Caco-2 (cell line): ENCODE results near the gene RANBP3. TPM values are rescaled to one million over a fixed set of nuclear protein-coding genes. Genes with fewer than 3 reads are reported as not detected.
"Not testable (repeated sequence)": the region's sequence is repeated elsewhere in the genome, so short reads cannot be mapped to it uniquely, and the experiment has no call there.

ENCODE experiments used
- BruUV-seq: library from RNA; stranded (reverse); fragments of 400-500 nt; replicated peaks from 2 replicates; lab custom pipeline; 2021; lab: Mats Ljungman, UMichigan
- CTCF ChIA-PET: fragments of 300-600 bp; sonication (Branson Sonifier 250); formaldehyde crosslinking; loops from one replicate; lab custom pipeline; 2022; ENCODE audit warnings: antibody characterized with exemption; lab: Charles Lee
- POLR2A ChIA-PET: fragments of 300-600 bp; sonication (Branson Sonifier 250); formaldehyde crosslinking; loops from one replicate; lab custom pipeline; 2022; ENCODE audit warnings: antibody characterized with exemption; lab: Charles Lee
- DNase-seq, 2 experiments: peaks; one replicate each; pipeline versions ENCODE4 v3.0.0 to v3.0.0-alpha.2; 2020 to 2022
- H3K27me3 ChIP-seq: replicated peaks from 2 replicates; pipeline ENCODE4 v1.6.0; 2011; ENCODE audit warnings: low read length; ENCODE audit not compliant: control insufficient read depth, insufficient read depth
- H3K36me3 ChIP-seq: 2 replicates; pipeline ENCODE4 v1.5.1; 2011; ENCODE audit warnings: low read length; ENCODE audit not compliant: control insufficient read depth, insufficient read depth
- H3K4me1 ChIP-seq: fragments of 250-450 bp; sonication (Bioruptor Pico); 2 replicates; pipeline ENCODE4 v1.5.1; 2020; ENCODE audit warnings: mild to moderate bottlenecking
- H3K4me3 ChIP-seq: 2 replicates; pipeline ENCODE4 v1.5.1; 2011; ENCODE audit warnings: low read depth, mild to moderate bottlenecking, control low read depth, low read length
- H3K9me3 ChIP-seq: fragments of 250-450 bp; sonication (Bioruptor Pico); 2 replicates; pipeline ENCODE4 v1.5.1; 2020; ENCODE audit warnings: mild to moderate bottlenecking, moderate library complexity
- H3K27ac Mint-ChIP-seq: one replicate; pipeline ENCODE4 v1.8.0; 2022; ENCODE audit warnings: mixed read lengths; ENCODE audit not compliant: unreplicated experiment
- H3K27me3 Mint-ChIP-seq: one replicate; pipeline ENCODE4 v1.8.0; 2022; ENCODE audit warnings: mixed read lengths; ENCODE audit not compliant: insufficient read depth, unreplicated experiment
- H3K36me3 Mint-ChIP-seq: one replicate; pipeline ENCODE4 v1.8.0; 2022; ENCODE audit warnings: mild to moderate bottlenecking, mixed read lengths; ENCODE audit not compliant: insufficient read depth, unreplicated experiment
- H3K4me1 Mint-ChIP-seq: one replicate; pipeline ENCODE4 v1.8.0; 2022; ENCODE audit warnings: low read depth, mixed read lengths; ENCODE audit not compliant: unreplicated experiment
- H3K4me3 Mint-ChIP-seq: one replicate; pipeline ENCODE4 v1.8.0; 2022; ENCODE audit warnings: mild to moderate bottlenecking, moderate library complexity, mixed read lengths; ENCODE audit not compliant: unreplicated experiment
- H3K9me3 Mint-ChIP-seq: one replicate; pipeline ENCODE4 v1.8.0; 2022; ENCODE audit warnings: mixed read lengths; ENCODE audit not compliant: unreplicated experiment
- CTCF ChIP-seq, 2 experiments: fragments of 200-600 bp in 1 of 2; IDR thresholded peaks; 1 replicate in 1 of 2; 2 replicates in 1 of 2; pipeline versions ENCODE4 v1.5.1 to v1.8.0; 2011 to 2022; ENCODE audit warnings: antibody characterized with exemption in 1 of 2, control low read depth in 1 of 2, inconsistent platforms in 1 of 2, low read depth in 1 of 2, low read length in 1 of 2, mild to moderate bottlenecking in 1 of 2, moderate library complexity in 1 of 2; ENCODE audit not compliant: insufficient read depth in 1 of 2, severe bottlenecking in 1 of 2, unreplicated experiment in 1 of 2
- intact Hi-C: fragments of 100-400 bp; cut with micrococcal nuclease; formaldehyde crosslinking; loops from one replicate; pipeline ENCODE4 v1.10.0; 2022; ENCODE audit not compliant: unreplicated experiment
- total RNA-seq: library from RNA; stranded (reverse); gene quantifications from 2 replicates; pipeline ENCODE4 v1.2.3, GENCODE V29; 2022

Gene RANBP3
- total RNA-seq, 1 experiment from 2014 or later = 90.4 TPM

- Histone ChIP-seq H3K9me3 (no peaks in the 10 kb centered on the region), H3K27me3 (no peaks in the 10 kb centered on the region), H3K4me1 (peaks cover 5% of the 10 kb centered on the region; the same call in 1 of the 2 replicates), H3K36me3 (no peaks in the 10 kb centered on the region), H3K4me3 (no peak overlapping the region)
- CTCF ChIA-PET = interaction anchor here (2.3 kb wide), 1 partner anchor 86 kb away, joined by 19 read pairs; the partner anchor contains the start of gene NRTN
- BruUV-seq = no TSS peak
- no peak for DNase-seq
- Mint-ChIP-seq H3K27me3 (no peaks in the 10 kb centered on the region), H3K4me1 (peaks cover 9% of the 10 kb centered on the region), H3K9me3 (no peaks in the 10 kb centered on the region), H3K4me3 (no peak overlapping the region), H3K27ac (peak overlapping the region; percentile 5), H3K36me3 (peaks cover 28% of the 10 kb centered on the region)
- POLR2A ChIA-PET = no interaction called here
- intact Hi-C loops = no loop called here
- TF ChIP-seq CTCF (IDR thresholded peaks at IDR 0.05; ENCODE audit: insufficient read depth in 1 of 2, low read depth in 1 of 2, low read length in 1 of 2, severe bottlenecking in 1 of 2, unreplicated experiment in 1 of 2) = no peak
Measured at GRCh38 chr19:5889288-5889971, 88.5 kb downstream of the RANBP3 start.

- CTCF ChIA-PET, H3K27ac Mint-ChIP-seq: not testable (repeated sequence)
Measured at GRCh38 chr19:5884065-5884811, 93.7 kb downstream of the RANBP3 start.

GRCh38 chr19:5883157-5883873 is 94.6 kb downstream of the RANBP3 start:
- H3K27me3 Mint-ChIP-seq, H3K27ac Mint-ChIP-seq, H3K36me3 Mint-ChIP-seq, H3K4me1 Mint-ChIP-seq, intact Hi-C loops, H3K9me3 ChIP-seq, BruUV-seq, H3K36me3 ChIP-seq, H3K9me3 Mint-ChIP-seq, DNase-seq, H3K4me3 ChIP-seq, H3K27me3 ChIP-seq, POLR2A ChIA-PET, CTCF ChIA-PET, H3K4me3 Mint-ChIP-seq: not testable (repeated sequence)
- peaks cover 30% of the 10 kb centered on the region for H3K4me1 ChIP-seq

More at GRCh38 chr19:5884065-5884811, 93.7 kb downstream of the RANBP3 start:
- BruUV-seq, H3K4me1 Mint-ChIP-seq, H3K9me3 Mint-ChIP-seq, H3K9me3 ChIP-seq, H3K4me3 Mint-ChIP-seq, H3K27me3 Mint-ChIP-seq, H3K36me3 Mint-ChIP-seq, H3K36me3 ChIP-seq, H3K4me3 ChIP-seq, POLR2A ChIA-PET, DNase-seq, H3K27me3 ChIP-seq, intact Hi-C loops: not testable (repeated sequence)
- H3K4me1 ChIP-seq = peaks cover 26% of the 10 kb centered on the region
